HG02678 (cell line): ENCODE measurements around the gene LRRC26.
A peak's percentile ranks its signal among the peaks of the same experiment; 100 is the strongest.

ENCODE experiments used
- ATAC-seq: cut with Tn5 transposase; IDR thresholded peaks from one replicate; pipeline ENCODE4 v1.9.1; 2021; ENCODE audit warnings: mild to moderate bottlenecking, moderate library complexity; ENCODE audit not compliant: unreplicated experiment

The LRRC26 gene

DNA sequence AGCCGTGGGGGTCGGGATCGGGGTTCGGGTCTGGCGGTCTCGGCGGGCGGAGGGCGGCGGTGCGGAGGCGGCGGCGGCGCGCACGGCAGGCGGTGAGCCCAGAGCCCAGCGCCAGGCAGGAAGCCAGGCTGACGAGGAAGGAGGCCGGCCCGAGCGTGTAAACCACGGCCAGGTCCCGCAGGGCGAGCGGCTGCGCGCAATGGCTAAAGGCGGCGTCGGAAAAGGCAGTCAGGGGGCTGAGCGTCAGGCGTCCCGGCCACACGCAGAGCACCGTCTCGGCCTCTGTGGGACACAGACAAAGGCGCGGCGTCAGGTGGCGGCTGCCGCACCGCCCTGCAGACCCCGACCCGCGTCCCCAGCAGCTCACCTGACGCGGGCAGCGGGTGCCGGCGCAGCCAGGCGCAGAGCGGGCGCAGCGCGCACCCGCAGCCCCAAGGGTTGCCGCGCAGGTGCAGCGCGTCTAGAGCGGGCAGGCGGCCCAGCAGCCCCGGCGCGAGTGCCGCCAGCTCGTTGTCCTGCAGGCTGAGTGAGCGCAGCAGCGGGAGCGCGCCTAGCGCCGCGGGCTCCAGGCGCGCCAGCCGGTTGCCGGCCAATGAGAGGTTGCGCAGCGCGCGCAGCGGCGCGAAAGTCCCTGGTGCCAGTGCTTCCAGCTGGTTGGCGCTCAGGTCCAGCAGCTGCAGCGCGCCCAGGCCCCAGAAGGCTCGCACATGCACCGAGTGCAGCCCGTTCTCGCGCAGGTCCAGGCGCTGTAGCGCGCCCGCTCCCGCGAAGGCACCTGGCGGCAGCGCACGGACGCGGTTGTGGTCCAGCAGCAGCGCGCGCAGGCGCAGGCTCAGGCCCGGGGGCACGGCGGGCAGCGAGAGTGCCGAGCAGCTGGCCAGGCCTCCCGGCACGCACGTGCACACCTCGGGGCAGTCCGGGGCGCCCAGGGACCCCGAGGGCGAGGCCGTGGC lies 671 bp downstream of the LRRC26 start:
- peak; percentile 53 for ATAC-seq

DNA sequence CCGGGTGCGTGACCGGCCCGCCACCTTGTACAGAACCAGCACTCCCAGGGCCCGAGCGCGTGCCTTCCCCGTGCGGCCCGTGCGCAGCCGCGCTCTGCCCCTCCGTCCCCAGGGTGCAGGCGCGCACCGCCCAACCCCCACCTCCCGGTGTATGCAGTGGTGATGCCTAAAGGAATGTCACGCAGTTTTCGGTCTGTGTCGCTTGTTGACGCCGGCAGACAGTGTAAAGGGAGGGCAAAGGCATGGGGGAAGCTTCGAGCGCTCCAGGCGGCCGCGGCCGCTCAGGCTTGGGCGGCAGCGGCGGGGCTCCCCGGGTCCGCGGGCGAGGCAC lies 1.3 kb downstream of the LRRC26 start:
- ATAC-seq: no peak

- no peak for ATAC-seq
These were observed 1.9 kb downstream of the LRRC26 start for GRCh38 chr9:137167747-137168572.

DNA sequence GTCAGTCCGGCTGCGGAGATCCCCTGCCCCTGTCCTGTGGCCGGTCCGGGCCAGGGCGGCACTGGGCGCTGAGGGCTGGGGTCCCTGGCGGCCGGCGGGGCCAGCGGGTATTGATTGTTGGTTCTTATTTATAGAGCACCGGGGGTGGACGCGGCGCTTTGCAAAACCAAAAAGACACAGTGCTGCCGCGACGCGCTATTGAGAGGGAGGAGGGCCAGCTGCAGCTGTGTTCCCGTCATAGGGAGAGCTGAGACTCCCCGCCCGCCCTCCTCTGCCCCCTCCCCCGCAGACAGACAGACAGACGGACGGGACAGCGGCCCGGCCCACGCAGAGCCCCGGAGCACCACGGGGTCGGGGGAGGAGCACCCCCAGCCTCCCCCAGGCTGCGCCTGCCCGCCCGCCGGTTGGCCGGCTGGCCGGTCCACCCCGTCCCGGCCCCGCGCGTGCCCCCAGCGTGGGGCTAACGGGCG lies 2.5 kb downstream of the LRRC26 start:
- ATAC-seq: no peak

DNA sequence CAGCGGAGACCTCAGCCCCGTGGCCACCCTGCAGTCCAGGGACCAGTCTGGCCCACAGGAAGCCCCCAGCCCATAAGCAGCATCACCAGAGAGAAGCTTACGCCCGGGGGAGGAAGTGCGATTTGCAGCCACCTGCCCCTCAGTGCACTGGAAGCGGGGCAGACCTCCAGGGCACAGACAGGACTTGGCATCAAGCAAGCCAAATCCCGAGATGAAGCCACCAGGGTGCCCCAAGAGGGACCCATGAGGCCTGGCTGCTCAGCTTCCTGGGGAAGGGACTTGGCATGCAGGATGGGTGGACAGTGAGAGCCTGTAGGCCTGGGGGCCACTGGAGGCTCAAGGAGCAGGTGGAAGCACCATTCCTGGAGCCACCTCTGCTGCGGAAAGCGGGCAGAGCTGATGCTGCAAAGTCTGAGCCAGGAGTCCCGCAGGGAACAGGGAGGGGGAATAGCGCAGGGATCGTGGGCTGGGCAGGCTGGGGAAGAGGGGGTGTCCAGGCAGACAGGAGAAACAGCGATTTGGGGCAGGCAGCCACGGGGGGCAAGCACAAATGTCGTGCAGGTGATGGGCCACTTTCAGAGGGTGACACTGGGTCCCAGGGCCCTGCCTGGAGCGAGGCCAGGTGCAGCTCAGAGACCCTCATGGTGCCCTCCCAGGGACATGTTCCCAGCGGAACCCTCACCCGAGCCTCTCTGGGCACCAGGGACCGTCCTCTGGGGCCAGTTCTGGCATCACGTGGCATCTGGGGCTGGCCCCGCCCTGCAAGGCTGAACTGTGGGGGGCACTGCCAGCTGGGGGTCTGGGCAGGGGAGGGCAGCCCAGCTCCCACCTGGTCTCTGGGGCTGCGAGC lies 3.2 kb downstream of the LRRC26 start:
- no peak for ATAC-seq

DNA sequence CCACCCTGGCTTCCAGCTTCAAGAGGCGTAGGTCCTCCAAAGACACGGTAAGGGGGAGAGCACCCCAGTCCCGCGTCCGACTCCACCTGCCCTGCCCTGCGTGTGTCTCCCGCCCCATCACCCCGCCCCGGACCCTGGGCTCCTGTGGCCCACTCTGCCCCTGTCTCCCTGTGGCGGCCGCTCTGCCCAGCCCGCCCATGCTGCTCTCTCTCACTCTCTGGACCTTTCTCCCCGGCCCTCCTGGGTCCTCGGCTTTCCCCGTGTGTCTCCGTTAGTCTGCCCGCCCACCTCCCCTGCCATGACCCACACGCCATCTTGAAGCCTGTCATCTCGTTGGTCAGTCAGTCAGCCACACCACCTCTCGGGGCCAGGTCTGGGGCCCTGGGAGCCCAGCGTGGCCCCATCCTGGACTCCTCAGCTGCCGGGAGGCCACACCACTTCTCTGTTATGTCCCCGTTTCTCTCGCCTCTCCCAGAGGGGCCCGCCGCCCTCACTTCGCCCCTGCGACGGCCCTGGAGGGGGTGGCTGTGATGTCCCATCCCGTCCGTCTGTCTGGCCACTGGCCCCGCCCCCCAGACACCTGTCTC lies 4.5 kb downstream of the LRRC26 start:
- no peak for ATAC-seq

GRCh38 chr9:137164370-137165249 lies 5.2 kb downstream of the LRRC26 start:
- no peak for ATAC-seq

DNA sequence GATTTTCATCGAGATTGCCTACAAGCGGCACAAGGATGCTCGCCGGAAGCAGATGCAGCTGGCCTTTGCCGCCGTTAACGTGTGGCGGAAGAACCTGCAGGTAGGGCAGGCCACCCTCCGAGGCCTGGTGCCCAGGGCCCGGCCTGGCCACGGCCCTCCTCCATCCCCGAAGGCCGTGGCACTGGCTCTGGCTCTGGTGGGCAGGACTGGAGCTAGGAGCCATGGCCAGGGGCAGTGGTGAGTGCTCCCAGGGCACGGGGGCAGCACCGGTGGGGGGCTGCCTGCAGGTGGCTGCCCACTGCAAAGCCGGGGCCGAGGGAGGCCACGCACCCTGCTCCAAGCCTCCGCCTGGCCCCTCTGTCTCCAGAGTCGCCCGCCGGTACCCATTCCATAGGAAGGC lies 6.0 kb downstream of the LRRC26 start:
- ATAC-seq: no peak

GRCh38 chr9:137163365-137163715 lies 6.5 kb downstream of the LRRC26 start:
- no peak for ATAC-seq

DNA sequence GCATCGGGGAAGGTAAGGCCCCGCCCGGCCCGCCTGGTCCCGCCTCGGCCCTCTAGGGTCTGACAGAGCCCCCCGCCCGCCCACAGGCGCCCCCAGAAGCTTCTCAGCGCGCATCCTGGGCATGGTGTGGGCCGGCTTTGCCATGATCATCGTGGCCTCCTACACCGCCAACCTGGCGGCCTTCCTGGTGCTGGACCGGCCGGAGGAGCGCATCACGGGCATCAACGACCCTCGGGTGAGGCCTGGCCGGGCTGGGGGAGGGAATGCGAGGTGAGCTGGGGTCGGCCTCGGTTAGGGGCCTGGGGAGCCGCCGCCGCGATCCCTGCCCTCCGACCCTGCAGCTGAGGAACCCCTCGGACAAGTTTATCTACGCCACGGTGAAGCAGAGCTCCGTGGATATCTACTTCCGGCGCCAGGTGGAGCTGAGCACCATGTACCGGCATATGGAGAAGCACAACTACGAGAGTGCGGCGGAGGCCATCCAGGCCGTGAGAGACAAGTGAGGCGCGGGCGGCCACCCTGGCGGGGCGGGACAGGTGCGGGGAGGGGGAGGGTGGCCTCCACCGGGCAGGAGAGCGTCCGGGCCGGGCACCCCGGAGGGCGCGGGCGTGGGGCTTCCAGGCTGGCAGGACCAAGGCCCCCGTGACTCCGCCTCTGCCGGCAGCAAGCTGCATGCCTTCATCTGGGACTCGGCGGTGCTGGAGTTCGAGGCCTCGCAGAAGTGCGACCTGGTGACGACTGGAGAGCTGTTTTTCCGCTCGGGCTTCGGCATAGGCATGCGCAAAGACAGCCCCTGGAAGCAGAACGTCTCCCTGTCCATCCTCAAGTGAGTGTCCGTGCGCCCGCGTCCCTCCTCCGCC lies 7.1 kb downstream of the LRRC26 start:
- ATAC-seq: no peak

- no peak for ATAC-seq
These were observed 8.0 kb downstream of the LRRC26 start for GRCh38 chr9:137161558-137162486.

- ATAC-seq: no peak
These were observed 8.9 kb downstream of the LRRC26 start for GRCh38 chr9:137160716-137161557.

- no peak for ATAC-seq
These were observed 9.8 kb downstream of the LRRC26 start for GRCh38 chr9:137160054-137160425.

GRCh38 chr9:137159105-137160053 lies 10.5 kb downstream of the LRRC26 start:
- ATAC-seq: no peak

- ATAC-seq: no peak
These were observed 11.2 kb downstream of the LRRC26 start for GRCh38 chr9:137158625-137159024.
